IPS-NIHi7 (cell line): Measurements from ENCODE around the gene ENO2.

Experiments used
- DNase-seq: peaks from one replicate; pipeline ENCODE4 v3.0.0; 2012; ENCODE audit warnings: mixed read lengths; ENCODE audit errors: extremely low spot score

ENO2 gene

GRCh38 chr12:6912164-6912935 lies 2.0 kb upstream of the ENO2 start:
- DNase-seq: no peak

- peak; percentile 71 for DNase-seq
Measured at GRCh38 chr12:6914947-6915788, 788 bp downstream of the ENO2 start.

- no peak for DNase-seq
Measured at GRCh38 chr12:6915789-6916285, 1.5 kb downstream of the ENO2 start.

GRCh38 chr12:6916426-6917200 lies 2.2 kb downstream of the ENO2 start:
- DNase-seq: no peak

- no peak for DNase-seq
Measured at GRCh38 chr12:6917491-6918231, 3.3 kb downstream of the ENO2 start.

GRCh38 chr12:6919588-6919987 lies 5.2 kb downstream of the ENO2 start:
- DNase-seq: no peak

GRCh38 chr12:6921539-6921938 lies 7.2 kb downstream of the ENO2 start:
- no peak for DNase-seq

- no peak for DNase-seq
Measured at GRCh38 chr12:6921996-6922946, 7.9 kb downstream of the ENO2 start.

- DNase-seq: no peak
Measured at GRCh38 chr12:6923003-6923732, 8.8 kb downstream of the ENO2 start.

GRCh38 chr12:6923851-6924250 lies 9.5 kb downstream of the ENO2 start:
- DNase-seq: no peak

- DNase-seq: no peak
Measured at GRCh38 chr12:6925239-6925539, 10.8 kb downstream of the ENO2 start.

- DNase-seq: peak; percentile 64
Measured at GRCh38 chr12:6925540-6926279, 11.3 kb downstream of the ENO2 start.

GRCh38 chr12:6927379-6928021 lies 13.1 kb downstream of the ENO2 start, which contains the start of gene ATN1:
Gene ATN1 (plus strand): TSS chr12:6927959. CDS start chr12:6934002, 6,043 bp downstream.
- peak; percentile 64 for DNase-seq

- no peak for DNase-seq
Measured at GRCh38 chr12:6928022-6928702, 13.8 kb downstream of the ENO2 start.

- no peak for DNase-seq
Measured at GRCh38 chr12:6928703-6929407, 14.5 kb downstream of the ENO2 start.

- no peak for DNase-seq
Measured at GRCh38 chr12:6929466-6930452, 15.4 kb downstream of the ENO2 start.
